Mesenteric fat pad (tissue), 1 donor: Measurements from ENCODE around the gene ITPK1. TPM values are rescaled to one million over a fixed set of nuclear protein-coding genes. Genes with fewer than 3 reads are reported as not detected.

Source experiments
- DNase-seq: peaks from one replicate; pipeline ENCODE4 v3.0.0-alpha.2; 2020; ENCODE audit warnings: low spot score
- total RNA-seq: library from RNA; stranded (reverse); fragmentation: NEBNext Ultra II Directional; extraction: Animal tissue kit (Norgen Biotek cat#: 25700); gene quantifications from one replicate; pipeline ENCODE4 v1.2.1, GENCODE V29; 2021
- donor health status: DM: yes; HTN: yes; CAD: no.

ITPK1 gene
- total RNA-seq, 1 donor from 2014 or later = 267 TPM

- no peak for DNase-seq
These were observed 142.4 kb downstream of the ITPK1 start for GRCh38 chr14:92973261-92973797.

- DNase-seq = no peak
These were observed 144.0 kb downstream of the ITPK1 start for GRCh38 chr14:92971601-92972180.

- no peak for DNase-seq
These were observed 145.5 kb downstream of the ITPK1 start for GRCh38 chr14:92970271-92970670.

- no peak for DNase-seq
These were observed 145.9 kb downstream of the ITPK1 start for GRCh38 chr14:92969871-92970270.

- no peak for DNase-seq
These were observed 146.3 kb downstream of the ITPK1 start for GRCh38 chr14:92969430-92969829.

GRCh38 chr14:92968291-92969020 lies 147.3 kb downstream of the ITPK1 start:
- no peak for DNase-seq

GRCh38 chr14:92967346-92967926 lies 148.3 kb downstream of the ITPK1 start:
- no peak for DNase-seq

GRCh38 chr14:92965281-92965680 lies 150.4 kb downstream of the ITPK1 start:
- no peak for DNase-seq

- DNase-seq = no peak
These were observed 151.3 kb downstream of the ITPK1 start for GRCh38 chr14:92964124-92965109.

GRCh38 chr14:92963301-92964123 lies 152.2 kb downstream of the ITPK1 start:
- no peak for DNase-seq

GRCh38 chr14:92962831-92963095 lies 153.0 kb downstream of the ITPK1 start:
- DNase-seq = no peak

- DNase-seq = no peak
These were observed 153.5 kb downstream of the ITPK1 start for GRCh38 chr14:92962031-92962830.

- no peak for DNase-seq
These were observed 154.2 kb downstream of the ITPK1 start for GRCh38 chr14:92961567-92961855.

GRCh38 chr14:92960706-92961566 lies 154.8 kb downstream of the ITPK1 start:
- no peak for DNase-seq

- DNase-seq = no peak
These were observed 155.7 kb downstream of the ITPK1 start for GRCh38 chr14:92959761-92960680.

- DNase-seq = no peak
These were observed 156.6 kb downstream of the ITPK1 start for GRCh38 chr14:92959189-92959531.

- DNase-seq = no peak
These were observed 157.1 kb downstream of the ITPK1 start for GRCh38 chr14:92958373-92959188.
